Gastroesophageal sphincter (tissue), 4 donors: ENCODE data around the gene GABRG3. TPM values are rescaled to one million over a fixed set of nuclear protein-coding genes. Genes with fewer than 3 reads are reported as not detected.

Experiments
- ATAC-seq: fragments of 150-250 bp; one replicate; pipeline ENCODE4 v1.9.1; 2016; ENCODE audit warnings: mild to moderate bottlenecking, moderate library complexity
- H3K27ac ChIP-seq, 4 donors: fragments of 200-600 bp; sonication (generic) in 3 of 4; 1 replicate in 3 of 4; 2 replicates in 1 of 4; pipeline ENCODE4 v1.5.1; 2016 to 2019
- H3K27me3 ChIP-seq: fragments of 200-600 bp; sonication (generic); one replicate; pipeline ENCODE4 v1.5.1; 2019
- H3K36me3 ChIP-seq, 2 donors: fragments of 200-600 bp; sonication (generic); one replicate each; pipeline ENCODE4 v1.5.1; 2019; ENCODE audit warnings: control low read depth in 1 of 2
- H3K4me1 ChIP-seq, 3 donors: fragments of 200-600 bp; sonication (generic); 1 replicate in 2 of 3; 2 replicates in 1 of 3; pipeline ENCODE4 v1.5.1; 2016 to 2019; ENCODE audit warnings: control low read depth in 2 of 3
- H3K4me3 ChIP-seq, 2 donors: fragments of 200-600 bp; sonication (generic); one replicate each; pipeline ENCODE4 v1.5.1; 2019; ENCODE audit warnings: mild to moderate bottlenecking in 1 of 2, moderate library complexity in 1 of 2
- H3K9me3 ChIP-seq, 3 donors: fragments of 200-600 bp; sonication (generic); one replicate each; pipeline ENCODE4 v1.5.1; 2017 to 2019; ENCODE audit warnings: control low read depth in 2 of 3
- CTCF ChIP-seq, 4 experiments: fragments of 200-600 bp in 2 of 4; fragments of 450-650 bp in 2 of 4; sonication (generic) in 1 of 4; IDR thresholded peaks; one replicate each; pipeline ENCODE4 v1.5.1; 2017 to 2019; ENCODE audit warnings: antibody characterized with exemption in 4 of 4, mild to moderate bottlenecking in 2 of 4, moderate library complexity in 2 of 4
- EP300 ChIP-seq: sonication (generic); formaldehyde crosslinking; IDR thresholded peaks from one replicate; pipeline ENCODE4 v1.6.1; 2017; ENCODE audit warnings: antibody characterized with exemption, mild to moderate bottlenecking
- POLR2A ChIP-seq, 2 donors: fragments of 450-650 bp; IDR thresholded peaks; one replicate each; pipeline ENCODE4 v1.6.1; 2017; ENCODE audit warnings: antibody characterized with exemption in 2 of 2, mild to moderate bottlenecking in 2 of 2, moderate library complexity in 1 of 2
- POLR2AphosphoS5 ChIP-seq: sonication (generic); formaldehyde crosslinking; IDR thresholded peaks from one replicate; pipeline ENCODE4 v1.6.1; 2017; ENCODE audit warnings: antibody characterized with exemption
- WGBS, 2 donors: methylation state at CpG; one replicate each; pipeline ENCODE4 v1.1.5; 2018; ENCODE audit warnings: low coverage in 1 of 2; 5-methylcytosine and 5-hydroxymethylcytosine counted together
- total RNA-seq, 4 donors: library from RNA; depleted of rRNA; stranded (reverse); fragments of >200 nt; gene quantifications; one replicate each; pipeline ENCODE4 v1.1.0, GENCODE V29; 2016

GABRG3 gene
- total RNA-seq, 4 donors from 2014 or later, result under 0.01 to 0.04 TPM; not detected in 2

- H3K4me1 ChIP-seq, result no peaks in the 10 kb centered on the region
- ATAC-seq, result no peak
- H3K9me3 ChIP-seq, result peaks cover 0 to 6% (median 0%) of the 10 kb centered on the region in 3 donors
- no peak for TF ChIP-seq CTCF (IDR thresholded peaks at IDR 0.05)
- no peak for TF ChIP-seq POLR2AphosphoS5
- TF ChIP-seq EP300, result no peak
- no peak for TF ChIP-seq POLR2A (IDR thresholded peaks at IDR 0.05)
- H3K27me3 ChIP-seq, result peaks cover 4% of the 10 kb centered on the region
- WGBS, 2 donors, result 40 to 68% methylated on average over 1 to 3 of the region's 8 CpGs
- H3K36me3 ChIP-seq, result no peaks in the 10 kb centered on the region
- H3K4me3 ChIP-seq, result no peak overlapping the region
- H3K27ac ChIP-seq, result no peak overlapping the region
Measured at GRCh38 chr15:27327467-27328025, 356.6 kb downstream of the GABRG3 start.

- H3K36me3 ChIP-seq, result no peaks in the 10 kb centered on the region
- WGBS, 2 donors, result 42 to 60% methylated on average over 1 to 5 of the region's 7 CpGs
- no peak for ATAC-seq
Measured at GRCh38 chr15:27328186-27328585, 357.2 kb downstream of the GABRG3 start.

GRCh38 chr15:27328608-27329007, 357.6 kb downstream of the GABRG3 start:
- Histone ChIP-seq H3K4me1 (no peaks in the 10 kb centered on the region), H3K27me3 (peaks cover 4% of the 10 kb centered on the region), H3K9me3 (peaks cover 0 to 4% (median 0%) of the 10 kb centered on the region in 3 donors), H3K27ac (no peak overlapping the region), H3K4me3 (no peak overlapping the region), H3K36me3 (no peaks in the 10 kb centered on the region)
- no peak for TF ChIP-seq POLR2A (IDR thresholded peaks at IDR 0.05)
- TF ChIP-seq CTCF (IDR thresholded peaks at IDR 0.05), result no peak
- no peak for TF ChIP-seq EP300
- TF ChIP-seq POLR2AphosphoS5, result no peak
- no peak for ATAC-seq
- WGBS, 2 donors, result 67 to 80% methylated on average over 1 to 10 of the region's 13 CpGs

More at GRCh38 chr15:27328186-27328585, 357.2 kb downstream of the GABRG3 start:
- Histone ChIP-seq H3K4me1 (no peaks in the 10 kb centered on the region), H3K27ac (no peak overlapping the region), H3K4me3 (no peak overlapping the region), H3K9me3 (peaks cover 0 to 6% (median 0%) of the 10 kb centered on the region in 3 donors), H3K27me3 (peaks cover 4% of the 10 kb centered on the region)
- no peak for TF ChIP-seq POLR2AphosphoS5
- no peak for TF ChIP-seq EP300

GRCh38 chr15:27330326-27330725, 359.3 kb downstream of the GABRG3 start:
- Histone ChIP-seq H3K4me3 (no peak overlapping the region), H3K36me3 (no peaks in the 10 kb centered on the region), H3K27ac (no peak overlapping the region), H3K27me3 (peaks cover 4% of the 10 kb centered on the region), H3K4me1 (no peaks in the 10 kb centered on the region), H3K9me3 (no peaks in the 10 kb centered on the region)
- WGBS, 2 donors, result 45 to 57% methylated on average over 4 to 5 of the region's 5 CpGs
- no peak for TF ChIP-seq POLR2A (IDR thresholded peaks at IDR 0.05)
- no peak for TF ChIP-seq EP300
- no peak for TF ChIP-seq POLR2AphosphoS5
- no peak for TF ChIP-seq CTCF (IDR thresholded peaks at IDR 0.05)
- no peak for ATAC-seq

GRCh38 chr15:27336676-27337075, 365.7 kb downstream of the GABRG3 start:
- ATAC-seq, result no peak

More at GRCh38 chr15:27336676-27337075, 365.7 kb downstream of the GABRG3 start:
- H3K4me1 ChIP-seq, result no peaks in the 10 kb centered on the region
- H3K27ac ChIP-seq, result no peak overlapping the region
- H3K4me3 ChIP-seq, result no peak overlapping the region
- WGBS, 2 donors, result 44% methylated on average over 1 of the region's 1 CpG
- no peak for TF ChIP-seq CTCF (IDR thresholded peaks at IDR 0.05)
- no peak for TF ChIP-seq POLR2A (IDR thresholded peaks at IDR 0.05)
- no peak for TF ChIP-seq EP300
- TF ChIP-seq POLR2AphosphoS5, result no peak
- H3K36me3 ChIP-seq, result no peaks in the 10 kb centered on the region
- H3K27me3 ChIP-seq, result no peaks in the 10 kb centered on the region
- no peaks in the 10 kb centered on the region for H3K9me3 ChIP-seq
